H1 (cell line): ENCODE measurements around the gene ASB1. TPM values are rescaled to one million over a fixed set of nuclear protein-coding genes. Genes with fewer than 3 reads are reported as not detected.

Experiments
- HDAC6 ChIP-seq: IDR thresholded peaks from one replicate; pipeline ENCODE4 v1.7.1; 2012; ENCODE audit warnings: low read depth, mild to moderate bottlenecking, inconsistent platforms, low read length, moderate library complexity
- polyA plus RNA-seq, 7 experiments: library from polyadenylated mRNA; depleted of rRNA in 3 of 7; stranded (reverse) in 5 of 7; unstranded in 2 of 7; fragments of >200 nt in 5 of 7; fragments of 200-250 nt in 2 of 7; gene quantifications; 1 replicate in 5 of 7; 2 replicates in 1 of 7; 4 replicates in 1 of 7; pipeline versions ENCODE4 v1.2.1 to v1.2.3, GENCODE V29; 2011 to 2013; ENCODE audit warnings: missing spikeins in 2 of 7, mixed read lengths in 2 of 7
- total RNA-seq: library from RNA; stranded (reverse); fragmentation: NEBNext Ultra II Directional; extraction: Animal tissue kit (Norgen Biotek cat#: 25700); gene quantifications from 2 replicates; pipeline ENCODE4 v1.2.1, GENCODE V29; 2021

ASB1 gene
- total and polyA plus RNA-seq, 2 of the 8 experiments (the other 6 are each of a cell fraction or from before 2014, with no cell fraction given), result 24.1 to 36.0 TPM

DNA sequence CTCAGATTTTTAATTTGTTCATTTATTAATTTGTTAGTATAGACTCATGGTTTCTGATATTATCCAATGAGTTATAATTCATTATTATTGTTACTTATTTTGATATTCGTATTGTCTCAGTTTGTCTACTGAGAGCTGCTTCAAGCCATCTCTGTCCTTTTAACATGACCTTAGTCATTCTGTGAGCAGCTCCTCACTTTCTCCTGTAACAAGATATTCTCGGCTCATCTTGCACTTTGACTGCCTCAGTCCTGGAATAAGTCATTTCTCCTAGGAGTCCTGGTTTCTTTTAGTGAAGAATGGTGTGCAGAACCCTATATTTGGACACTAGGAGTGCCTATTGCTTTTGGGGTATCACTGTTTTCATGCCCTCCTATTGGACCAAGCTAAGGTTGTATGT, 13.2 kb downstream of the ASB1 start (continued):
- no peak for TF ChIP-seq HDAC6
